Measurements from ENCODE around the gene HMGXB4. TPM values are rescaled to one million over a fixed set of nuclear protein-coding genes. Genes with fewer than 3 reads are reported as not detected.

HMGXB4 gene
- polyA plus RNA-seq, 1 donor (not counting 4 experiments of a cell fraction or from before 2014, with no cell fraction given): 22.6 TPM

GRCh38 chr22:35324067-35324466 is 66.8 kb downstream of the HMGXB4 start:
- no peak for FAIRE-seq
- no peaks in the 10 kb centered on the region for H3K79me2 ChIP-seq (ENCODE audit: control insufficient read depth, insufficient read depth, low read length)
- no peak overlapping the region for H3K4me2 ChIP-seq (ENCODE audit: control insufficient read depth, extremely low read depth, insufficient read depth, low read depth, low read length)
- dilution Hi-C loops (cut with MboI; ENCODE audit: extremely low pct_ligation_motif_present, low sequenced_read_pairs): no loop called here
- H3K4me3 ChIP-seq (ENCODE audit: control insufficient read depth in 2 of 3, extremely low read depth in 1 of 3, insufficient read depth in 2 of 3, low read depth in 1 of 3, low read length in 3 of 3): no peak overlapping the region
- no peak overlapping the region for H2AFZ ChIP-seq (ENCODE audit: control insufficient read depth, low read length)
- no peaks in the 10 kb centered on the region for H3K9me1 ChIP-seq (ENCODE audit: control insufficient read depth, extremely low read depth, insufficient read depth, low read length)
- DNase-seq (ENCODE audit: low read depth, low spot score): no peak
- H3K27ac ChIP-seq (ENCODE audit: control insufficient read depth, insufficient read depth, low read length): no peak overlapping the region
- H3K9me3 ChIP-seq (ENCODE audit: control insufficient read depth, low read depth, low read length): no peaks in the 10 kb centered on the region
- TF ChIP-seq EZH2 (IDR thresholded peaks at IDR 0.05; ENCODE audit: low read length) (no peak), CTCF (optimal IDR thresholded peaks at IDR 0.05 in 1 of 3, IDR thresholded peaks at IDR 0.05 in 1 of 3, conservative IDR thresholded peaks at IDR 0.05 in 1 of 3; ENCODE audit: extremely low read depth in 1 of 3, insufficient read depth in 2 of 3, low read length in 3 of 3) (no peak)
- H4K20me1 ChIP-seq (ENCODE audit: control insufficient read depth, extremely low read depth, insufficient read depth, low read length): no peaks in the 10 kb centered on the region
- no peaks in the 10 kb centered on the region for H3K27me3 ChIP-seq (ENCODE audit: control insufficient read depth, extremely low read depth, insufficient read depth, low read length)
- no peak overlapping the region for H3K9ac ChIP-seq (ENCODE audit: control insufficient read depth, extremely low read depth, insufficient read depth, low read length)
- H3K36me3 ChIP-seq (ENCODE audit: control insufficient read depth in 2 of 2, extremely low read depth in 1 of 2, insufficient read depth in 2 of 2, low read length in 2 of 2): peaks cover 3 to 36% of the 10 kb centered on the region in 2 experiments
- no peaks in the 10 kb centered on the region for H3K4me1 ChIP-seq (ENCODE audit: control insufficient read depth, extremely low read depth, insufficient read depth, low read length)

- dilution Hi-C loops (cut with MboI; ENCODE audit: extremely low pct_ligation_motif_present, low sequenced_read_pairs): no loop called here
Measured at GRCh38 chr22:35324762-35325161, 67.5 kb downstream of the HMGXB4 start.

More at GRCh38 chr22:35324762-35325161, 67.5 kb downstream of the HMGXB4 start:
- Histone ChIP-seq H4K20me1 (ENCODE audit: control insufficient read depth, extremely low read depth, insufficient read depth, low read length) (no peaks in the 10 kb centered on the region), H3K79me2 (ENCODE audit: control insufficient read depth, insufficient read depth, low read length) (no peaks in the 10 kb centered on the region), H3K27me3 (ENCODE audit: control insufficient read depth, extremely low read depth, insufficient read depth, low read length) (no peaks in the 10 kb centered on the region), H3K4me1 (ENCODE audit: control insufficient read depth, extremely low read depth, insufficient read depth, low read length) (peaks cover 3% of the 10 kb centered on the region), H3K4me2 (ENCODE audit: control insufficient read depth, extremely low read depth, insufficient read depth, low read depth, low read length) (no peak overlapping the region), H3K36me3 (ENCODE audit: control insufficient read depth in 2 of 2, extremely low read depth in 1 of 2, insufficient read depth in 2 of 2, low read length in 2 of 2) (peaks cover 3 to 33% of the 10 kb centered on the region in 2 experiments), H3K9me1 (ENCODE audit: control insufficient read depth, extremely low read depth, insufficient read depth, low read length) (no peaks in the 10 kb centered on the region), H3K9me3 (ENCODE audit: control insufficient read depth, low read depth, low read length) (no peaks in the 10 kb centered on the region), H3K4me3 (ENCODE audit: control insufficient read depth in 2 of 3, extremely low read depth in 1 of 3, insufficient read depth in 2 of 3, low read depth in 1 of 3, low read length in 3 of 3) (no peak overlapping the region), H3K27ac (ENCODE audit: control insufficient read depth, insufficient read depth, low read length) (no peak overlapping the region), H2AFZ (ENCODE audit: control insufficient read depth, low read length) (no peak overlapping the region), H3K9ac (ENCODE audit: control insufficient read depth, extremely low read depth, insufficient read depth, low read length) (no peak overlapping the region)
- TF ChIP-seq CTCF (optimal IDR thresholded peaks at IDR 0.05 in 1 of 3, IDR thresholded peaks at IDR 0.05 in 1 of 3, conservative IDR thresholded peaks at IDR 0.05 in 1 of 3; ENCODE audit: extremely low read depth in 1 of 3, insufficient read depth in 2 of 3, low read length in 3 of 3) (no peak), EZH2 (IDR thresholded peaks at IDR 0.05; ENCODE audit: low read length) (no peak)
- DNase-seq (ENCODE audit: low read depth, low spot score) (no peak), FAIRE-seq (no peak)
